Suppressor macrophage treated with lipopolysaccharide for 1 hour (primary cell): Measurements from ENCODE around the gene SLC25A45.

ENCODE experiments used
- DNase-seq, 3 donors: peaks; one replicate each; pipeline ENCODE4 v3.0.0-alpha.2; 2020 to 2022

SLC25A45 gene

GRCh38 chr11:65388731-65389130 lies 6.3 kb upstream of the SLC25A45 start:
- DNase-seq = no peak

DNA sequence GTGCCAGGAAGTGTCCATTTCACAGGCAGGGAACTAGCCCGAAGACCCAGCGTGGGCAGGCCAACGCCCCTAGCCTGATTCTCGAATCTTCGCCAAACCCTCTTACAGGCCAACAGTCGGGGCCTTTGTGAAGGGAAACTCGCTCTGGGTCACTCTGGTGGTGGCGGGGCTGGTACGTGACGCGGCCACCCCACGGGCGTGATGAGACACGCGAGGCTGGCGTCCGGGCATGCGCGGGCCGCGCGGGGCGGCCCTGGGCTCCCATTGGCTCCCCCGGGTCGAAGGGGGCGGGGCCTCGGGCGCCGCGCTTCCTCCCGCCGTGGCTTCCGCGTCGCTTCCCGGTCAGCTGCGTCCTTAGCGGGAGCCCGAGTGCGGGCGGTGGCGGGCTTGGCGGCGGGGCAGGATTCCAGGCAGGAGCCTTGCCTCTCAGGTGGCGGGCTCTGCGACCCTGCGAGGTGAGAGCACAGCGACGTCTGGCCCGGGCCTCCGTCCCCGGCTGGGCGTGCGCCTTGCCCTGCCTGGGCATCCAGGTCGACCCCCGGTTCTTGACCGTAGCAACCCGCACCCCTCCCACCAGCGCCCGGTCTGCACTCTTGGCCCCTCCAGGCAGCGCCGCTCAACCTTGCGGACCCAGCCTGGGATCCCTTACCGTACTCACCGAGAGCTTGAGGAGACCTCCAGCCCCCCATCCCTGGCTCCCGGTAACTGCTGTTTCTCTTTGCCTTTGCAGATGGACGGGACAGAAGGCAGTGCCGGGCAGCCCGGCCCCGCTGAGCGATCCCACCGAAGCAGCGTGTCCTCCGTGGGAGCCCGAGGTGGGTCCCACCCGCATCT lies 4.1 kb upstream of the SLC25A45 start, which contains the start of gene FRMD8:
TSS of gene FRMD8 (plus strand) at position 331 of the 834 bp plus-strand sequence. CDS start at position 731, 400 bp downstream.
- peak; percentile 95 to 99 (median 98) for DNase-seq

DNA sequence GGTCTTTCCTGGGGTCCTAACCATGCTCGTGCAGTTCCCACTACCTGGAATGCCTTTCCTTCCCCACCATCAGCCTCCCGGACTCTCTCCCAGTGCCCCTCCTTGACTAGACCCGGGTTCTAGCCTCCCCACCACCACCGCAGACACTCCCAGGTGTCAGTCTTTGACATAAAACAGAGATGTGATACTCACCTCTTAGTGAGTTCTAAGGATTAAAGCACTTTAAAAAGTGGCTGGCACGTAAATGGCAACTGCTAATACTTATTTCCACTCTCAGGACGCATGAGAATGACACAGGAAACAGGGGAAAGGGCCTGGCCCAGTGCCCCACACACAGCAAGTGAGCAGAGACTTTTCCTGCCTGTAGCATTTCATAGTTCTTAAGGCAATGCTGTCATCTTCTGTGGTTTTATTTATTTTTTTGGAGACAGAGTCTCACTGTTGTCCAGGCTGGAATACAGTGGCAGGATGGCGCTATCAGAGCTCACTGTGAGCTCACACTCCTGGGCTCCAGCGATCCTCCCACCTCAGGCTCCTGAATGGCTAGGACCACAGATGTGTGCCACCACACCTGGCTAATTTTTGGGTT lies 1.9 kb upstream of the SLC25A45 start:
- peak; percentile 14 to 55 (median 20) for DNase-seq

DNA sequence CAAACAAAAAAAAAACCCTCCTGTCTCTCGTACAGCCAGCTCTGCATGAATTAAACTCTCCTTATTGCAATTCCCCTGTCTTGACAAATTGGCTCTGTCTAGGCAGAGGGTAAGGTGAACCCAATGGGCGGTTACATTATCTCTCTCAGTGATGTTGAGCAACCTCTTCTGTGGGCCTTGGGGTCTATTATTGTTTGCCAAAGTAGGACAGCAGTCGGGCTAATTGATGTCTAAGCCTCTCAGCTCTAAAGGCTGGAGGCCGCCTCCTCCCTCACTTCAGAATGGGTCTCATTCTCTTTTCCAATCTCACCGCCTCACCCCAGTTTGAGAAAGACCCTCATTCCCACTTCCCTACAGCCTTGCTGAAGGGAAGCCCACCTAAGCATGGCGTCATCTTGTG lies 1.3 kb upstream of the SLC25A45 start:
- no peak for DNase-seq

DNA sequence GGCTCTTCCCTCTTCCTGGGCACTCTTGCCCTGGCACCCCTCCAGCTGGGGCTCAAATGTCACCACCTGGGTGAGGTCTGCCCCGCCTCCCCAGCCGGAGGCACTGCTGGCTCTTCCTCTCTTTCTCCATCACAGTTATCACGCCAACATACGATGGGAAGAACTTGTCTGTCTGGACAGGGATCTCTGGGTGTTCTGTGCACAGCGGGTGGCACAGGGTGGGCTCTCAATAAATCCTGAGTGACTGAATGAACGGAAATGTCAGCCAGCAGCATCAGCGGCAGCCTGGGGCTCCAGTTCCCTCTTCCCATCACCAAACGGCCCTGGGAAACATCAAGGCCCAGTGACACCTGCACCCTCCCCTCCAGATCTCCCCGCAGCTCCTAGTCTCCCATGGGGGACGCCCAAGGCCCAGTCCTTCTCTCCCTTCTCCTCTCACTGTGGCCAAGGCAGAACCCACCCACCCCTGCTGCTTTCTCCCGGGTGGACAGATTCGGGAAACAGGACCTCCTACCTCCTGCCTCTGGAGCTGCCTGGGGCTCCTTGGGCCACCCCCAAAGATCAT lies 440 bp upstream of the SLC25A45 start:
- no peak for DNase-seq

DNA sequence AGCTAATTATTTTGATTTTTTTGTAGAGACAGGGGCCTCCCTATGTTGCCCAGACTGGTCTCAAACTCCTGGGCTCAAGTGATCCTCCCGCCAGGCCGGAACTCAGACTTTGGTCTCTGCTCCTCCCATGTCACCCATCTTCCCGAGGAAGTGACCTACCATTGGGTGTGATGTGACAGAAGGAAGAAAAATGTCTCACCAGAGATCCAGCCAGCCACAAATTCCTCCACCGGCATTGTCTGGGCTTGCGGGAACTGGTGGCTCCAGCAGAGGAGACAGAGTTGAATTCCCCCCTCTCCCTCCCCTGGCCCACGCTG lies 772 bp downstream of the SLC25A45 start:
- peak; percentile 65 to 72 (median 66) for DNase-seq

- DNase-seq = no peak
Measured at GRCh38 chr11:65380460-65381119, 1.9 kb downstream of the SLC25A45 start.

- no peak for DNase-seq
Measured at GRCh38 chr11:65379698-65380459, 2.6 kb downstream of the SLC25A45 start.

DNA sequence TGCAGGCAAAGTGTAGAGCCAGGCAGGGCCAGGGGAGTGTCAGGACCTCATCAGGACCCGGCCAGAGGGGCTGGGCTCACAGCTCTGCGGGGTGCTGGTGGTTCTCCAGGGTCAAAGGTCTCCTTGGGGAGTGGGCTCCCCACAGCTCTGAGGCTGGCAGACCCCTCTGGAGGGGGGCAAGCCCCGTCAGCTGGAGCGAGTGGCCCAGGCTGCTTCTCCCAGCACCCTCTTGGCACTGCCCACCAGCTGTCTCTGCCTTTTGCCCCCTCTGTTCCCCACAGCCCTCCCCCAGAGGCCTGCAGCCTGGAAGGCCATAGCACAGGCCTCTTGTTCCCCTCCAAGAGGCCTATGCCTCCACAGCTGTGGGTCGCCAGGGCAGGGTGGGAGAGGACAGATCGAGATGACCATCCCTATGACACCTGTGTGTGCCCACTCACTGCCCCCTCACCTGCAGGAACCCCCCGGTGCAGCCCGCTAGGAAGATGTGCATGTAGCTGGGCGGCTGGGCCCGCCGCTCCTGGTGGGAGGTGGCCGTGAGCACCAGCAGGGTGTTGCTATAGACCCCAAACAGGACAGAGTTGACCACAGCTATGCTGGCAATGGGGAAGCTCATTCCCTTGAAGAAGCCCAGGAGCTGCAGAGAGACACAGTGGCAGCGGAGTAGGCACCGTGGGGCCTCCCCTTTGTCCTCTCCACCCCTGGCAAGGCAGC lies 3.4 kb downstream of the SLC25A45 start:
- no peak for DNase-seq

DNA sequence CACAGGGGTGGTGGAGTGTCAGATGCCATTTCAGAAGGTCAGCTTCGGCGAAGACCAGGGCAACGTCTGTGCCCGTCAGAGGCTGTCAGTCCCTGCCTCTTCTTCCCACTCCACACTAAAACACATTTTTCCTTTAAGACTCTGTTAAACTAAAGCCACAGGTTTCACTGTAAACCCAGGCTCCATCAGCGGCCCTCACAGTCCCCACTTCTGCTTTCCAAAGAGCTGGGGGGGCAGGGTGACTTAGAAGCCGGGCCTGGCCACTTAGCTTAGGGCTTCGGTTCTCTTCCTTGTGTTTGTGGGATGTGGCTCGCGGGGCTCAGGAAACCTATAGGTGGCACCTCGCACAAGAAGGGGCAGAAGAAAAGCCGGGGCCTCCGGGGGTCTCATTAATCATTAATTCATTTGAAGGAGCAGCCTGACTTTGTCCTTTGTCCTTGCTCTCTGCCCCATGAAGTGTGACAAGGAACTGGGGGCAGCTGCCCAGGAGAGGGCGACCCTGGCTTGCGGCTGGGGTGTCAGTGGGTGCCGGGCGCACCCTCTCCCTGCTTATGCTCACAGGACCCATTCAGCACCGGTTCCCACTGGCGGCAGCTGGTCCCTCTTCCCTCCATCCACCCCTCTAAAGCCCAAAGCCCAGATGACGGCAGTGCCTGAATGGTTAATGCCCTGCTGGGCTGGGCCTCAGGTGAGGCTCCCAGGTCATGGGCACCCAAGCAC lies 4.1 kb downstream of the SLC25A45 start:
- peak; percentile 74 to 84 (median 81) for DNase-seq

DNA sequence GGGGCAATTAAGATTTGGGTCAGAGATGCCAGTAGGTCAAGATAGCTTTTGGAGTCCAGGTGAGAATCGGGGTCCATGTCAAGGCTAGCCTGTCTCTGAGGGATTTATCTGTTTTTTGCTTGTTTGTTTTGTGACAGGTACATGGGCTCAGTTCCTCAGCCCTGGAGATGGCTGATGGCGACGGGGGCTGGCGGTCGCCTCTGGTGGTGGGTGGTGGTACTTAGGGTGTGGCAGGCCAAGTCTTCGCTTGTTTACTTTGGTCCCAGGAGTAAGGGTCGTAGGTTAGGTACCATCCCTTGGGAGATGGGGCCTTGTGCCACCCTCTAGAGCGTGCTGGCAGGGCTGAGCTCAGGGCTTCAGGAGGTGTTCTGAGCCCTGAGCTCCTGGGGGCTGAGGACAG lies 4.7 kb downstream of the SLC25A45 start:
- no peak for DNase-seq

- no peak for DNase-seq
Measured at GRCh38 chr11:65377036-65377435, 5.4 kb downstream of the SLC25A45 start.

GRCh38 chr11:65376138-65376713 lies 6.2 kb downstream of the SLC25A45 start:
- DNase-seq = no peak

GRCh38 chr11:65375012-65375411 lies 7.4 kb downstream of the SLC25A45 start:
- DNase-seq = no peak

DNA sequence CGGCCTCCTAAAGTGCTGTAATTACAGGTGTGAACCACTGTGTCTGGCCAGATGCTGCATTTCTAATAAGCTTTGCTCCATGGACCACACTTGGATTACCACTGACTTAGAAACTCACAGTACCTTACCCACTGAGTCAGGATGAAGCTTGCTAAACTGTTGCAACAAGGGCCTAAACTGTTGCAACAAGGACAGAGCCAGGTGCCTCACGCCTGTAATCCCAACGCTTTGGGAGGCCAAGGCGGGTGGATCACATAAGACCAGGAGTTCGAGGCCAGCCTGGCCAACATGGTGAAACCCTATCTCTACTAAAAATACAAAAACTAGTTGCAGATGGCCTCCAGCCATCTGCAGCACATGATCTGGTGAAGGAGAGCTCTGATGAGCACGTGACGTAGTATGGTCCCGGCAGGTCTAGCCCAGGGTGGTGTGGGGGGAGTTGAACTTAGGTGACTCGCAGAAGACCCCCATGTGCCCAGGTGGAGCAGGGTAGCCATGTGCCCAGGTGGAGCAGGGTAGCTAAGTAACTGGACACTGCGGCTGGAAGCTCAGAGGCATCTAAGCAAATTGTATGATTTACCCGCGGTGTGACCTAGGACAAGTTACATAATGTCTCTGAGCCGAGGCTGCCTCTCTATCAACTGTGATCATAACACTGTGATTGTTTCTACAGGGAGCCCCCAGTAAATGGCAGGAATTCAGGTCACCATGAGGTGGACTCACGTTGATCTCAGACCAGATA lies 8.4 kb downstream of the SLC25A45 start:
- no peak for DNase-seq

DNA sequence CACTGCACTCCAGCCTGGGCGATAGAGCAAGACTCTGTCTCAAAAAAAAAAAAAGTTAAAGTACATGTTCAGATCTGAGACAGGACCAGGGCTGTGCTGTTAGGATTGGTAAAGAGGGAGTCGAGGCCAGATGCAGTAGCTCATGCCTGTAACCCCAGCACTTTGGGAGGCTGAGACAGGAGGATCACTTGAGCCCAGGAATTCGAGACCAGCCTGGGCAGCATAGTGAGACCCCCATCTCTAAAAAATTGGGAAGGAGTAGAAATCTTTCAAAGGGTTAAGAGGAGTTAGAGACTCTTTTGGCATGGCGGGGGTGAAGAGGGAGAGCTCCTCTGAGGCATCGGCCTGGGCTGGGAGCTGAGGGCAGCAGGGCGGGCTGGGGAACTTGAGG lies 11.8 kb downstream of the SLC25A45 start:
- no peak for DNase-seq

DNA sequence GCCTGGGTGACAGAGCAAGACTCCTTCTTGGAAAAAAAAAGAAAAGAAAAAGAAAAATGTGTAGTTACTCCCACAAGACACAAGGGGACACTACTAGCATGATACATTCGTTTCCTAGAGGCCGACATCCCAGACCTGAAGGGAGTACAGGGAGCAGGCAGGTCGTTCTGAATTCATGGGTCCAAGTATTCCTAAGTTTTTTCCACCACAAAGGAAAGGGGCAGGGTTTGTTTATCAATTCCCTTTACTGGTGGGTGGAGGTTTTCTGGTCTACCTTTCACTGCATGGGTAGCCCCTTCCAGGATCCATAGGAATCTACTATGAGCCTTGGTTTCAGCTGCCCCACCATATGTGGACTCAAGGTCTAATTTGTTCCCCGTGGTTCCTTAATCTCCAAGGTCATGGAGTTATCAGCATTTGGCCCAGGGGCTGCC lies 16.1 kb downstream of the SLC25A45 start:
- DNase-seq = peak; percentile 71 to 87 (median 84)

GRCh38 chr11:65363770-65364169 lies 18.7 kb downstream of the SLC25A45 start:
- DNase-seq = no peak

GRCh38 chr11:65362966-65363365 lies 19.5 kb downstream of the SLC25A45 start:
- DNase-seq = no peak

DNA sequence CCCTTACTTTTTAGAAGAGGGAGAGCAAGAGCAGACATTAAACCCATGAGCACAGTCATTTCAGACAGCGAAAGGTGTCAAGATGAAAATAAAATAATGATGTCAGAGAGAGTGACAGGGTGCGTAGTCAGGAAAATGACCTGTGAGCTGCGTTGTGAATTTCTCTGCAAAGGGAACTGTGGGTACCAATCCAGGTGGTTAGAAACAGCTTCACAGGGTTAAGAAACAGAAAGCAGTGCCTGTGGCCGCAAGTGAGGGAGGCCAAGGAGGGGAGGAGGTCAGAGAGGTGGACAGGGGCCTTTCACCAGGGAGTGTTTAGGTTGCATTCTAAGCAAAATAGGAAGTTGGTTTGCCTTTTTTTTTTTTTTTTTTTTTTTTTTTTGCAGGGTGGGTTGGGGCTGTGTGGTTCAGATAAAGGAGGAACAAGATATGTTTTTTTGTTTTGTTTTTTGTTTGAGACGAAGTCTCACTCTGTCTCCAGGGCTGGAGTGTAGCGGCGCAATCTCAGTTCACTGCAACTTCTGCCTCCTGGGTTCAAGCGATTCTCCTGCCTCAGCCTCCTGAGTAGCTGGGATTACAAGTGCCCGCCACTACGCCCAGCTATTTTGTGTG lies 20.0 kb downstream of the SLC25A45 start:
- DNase-seq = peak; percentile 51 to 70 (median 57)
